Coronary artery (tissue), 2 donors: ENCODE results near the gene ALX4.

ENCODE experiments used
- DNase-seq: peaks from one replicate; pipeline ENCODE4 v3.0.0-alpha.2; 2017; ENCODE audit warnings: low spot score
- H3K27ac ChIP-seq, 2 donors: fragments of 200-600 bp; sonication (generic); one replicate each; pipeline ENCODE4 v1.5.1; 2016 to 2019
- H3K4me3 ChIP-seq: fragments of 200-600 bp; sonication (generic); 2 replicates; pipeline ENCODE4 v1.5.1; 2016; ENCODE audit warnings: mild to moderate bottlenecking, moderate library complexity
- CTCF ChIP-seq: fragments of 200-600 bp; sonication (generic); IDR thresholded peaks from one replicate; pipeline ENCODE4 v1.5.1; 2019; ENCODE audit warnings: antibody characterized with exemption

Gene ALX4

GRCh38 chr11:44275961-44276550 lies 33.9 kb downstream of the ALX4 start:
- TF ChIP-seq CTCF = no peak
- peak; percentile 22 for DNase-seq
- Histone ChIP-seq H3K27ac (no peak overlapping the region), H3K4me3 (no peak overlapping the region)

GRCh38 chr11:44275241-44275640 lies 34.7 kb downstream of the ALX4 start:
- no peak for TF ChIP-seq CTCF
- Histone ChIP-seq H3K4me3 (no peak overlapping the region), H3K27ac (no peak overlapping the region)
- peak; percentile 68 for DNase-seq

GRCh38 chr11:44274404-44274803 lies 35.5 kb downstream of the ALX4 start:
- no peak overlapping the region for H3K27ac ChIP-seq

GRCh38 chr11:44271286-44271685 lies 38.7 kb downstream of the ALX4 start:
- no peak for TF ChIP-seq CTCF
- H3K27ac ChIP-seq = no peak overlapping the region
- no peak for DNase-seq
- no peak overlapping the region for H3K4me3 ChIP-seq

More at GRCh38 chr11:44274404-44274803, 35.5 kb downstream of the ALX4 start:
- no peak for TF ChIP-seq CTCF
- H3K4me3 ChIP-seq = no peak overlapping the region
- DNase-seq = no peak

GRCh38 chr11:44270403-44271273 lies 39.3 kb downstream of the ALX4 start:
- peak; percentile 64 for DNase-seq
- no peak overlapping the region for H3K4me3 ChIP-seq
- H3K27ac ChIP-seq = peak overlapping the region in 1 of 2 donors; percentile 45
- no peak for TF ChIP-seq CTCF

- no peak for TF ChIP-seq CTCF
- DNase-seq = peak; percentile 69
- Histone ChIP-seq H3K4me3 (no peak overlapping the region), H3K27ac (peak overlapping the region in 1 of 2 donors; percentile 45)
These were observed 40.3 kb downstream of the ALX4 start for GRCh38 chr11:44269369-44270351.
